A673 (cell line): ENCODE results near the gene CHRD. TPM values are rescaled to one million over a fixed set of nuclear protein-coding genes. Genes with fewer than 3 reads are reported as not detected.

Experiments
- BruUV-seq: library from RNA; stranded (reverse); fragments of 400-500 nt; replicated peaks from 2 replicates; lab custom pipeline; 2021; lab: Mats Ljungman, UMichigan
- CTCF ChIA-PET: fragments of 300-600 bp; sonication (Branson Sonifier 250); formaldehyde crosslinking; loops from one replicate; lab custom pipeline; 2022; ENCODE audit warnings: antibody characterized with exemption; lab: Charles Lee
- POLR2A ChIA-PET: fragments of 300-600 bp; sonication (Branson Sonifier 250); formaldehyde crosslinking; loops from one replicate; lab custom pipeline; 2022; ENCODE audit warnings: antibody characterized with exemption; ENCODE audit not compliant: low non-redundant PET; lab: Charles Lee
- DNase-seq: peaks from one replicate; pipeline ENCODE4 v3.0.0-alpha.2; 2015; ENCODE audit warnings: low spot score
- H3K27ac ChIP-seq: fragments of 200-600 bp; sonication (generic); 2 replicates; pipeline ENCODE4 v1.5.1; 2016; ENCODE audit warnings: mixed run types, low read depth, mild to moderate bottlenecking, mixed read lengths, antibody characterized with exemption, low read length; ENCODE audit not compliant: poor library complexity, severe bottlenecking
- H3K27me3 ChIP-seq: fragments of 200-600 bp; sonication (generic); replicated peaks from 2 replicates; pipeline ENCODE4 v1.6.1; 2017; ENCODE audit warnings: mixed run types, low read depth, mild to moderate bottlenecking, mixed read lengths, antibody characterized with exemption, low read length; ENCODE audit not compliant: insufficient read depth, poor library complexity
- H3K36me3 ChIP-seq: fragments of 200-600 bp; sonication (generic); 2 replicates; pipeline ENCODE4 v1.6.1; 2016; ENCODE audit warnings: mixed run types, mild to moderate bottlenecking, mixed read lengths, antibody characterized with exemption, low read length; ENCODE audit not compliant: insufficient read depth, poor library complexity, severe bottlenecking
- H3K4me1 ChIP-seq: fragments of 200-600 bp; sonication (generic); 2 replicates; pipeline ENCODE4 v1.6.1; 2017; ENCODE audit warnings: mixed run types, mild to moderate bottlenecking, mixed read lengths, antibody characterized with exemption, low read length; ENCODE audit not compliant: insufficient read depth, poor library complexity, severe bottlenecking
- H3K4me3 ChIP-seq: fragments of 200-600 bp; sonication (generic); 2 replicates; pipeline ENCODE4 v1.5.1; 2016; ENCODE audit warnings: low read depth, mixed run types, mild to moderate bottlenecking, mixed read lengths, low read length; ENCODE audit not compliant: poor library complexity, severe bottlenecking
- H3K9me3 ChIP-seq: fragments of 200-600 bp; sonication (generic); 2 replicates; pipeline ENCODE4 v1.6.1; 2016; ENCODE audit warnings: mixed run types, low read depth, mild to moderate bottlenecking, mixed read lengths, antibody characterized with exemption, low read length; ENCODE audit not compliant: poor library complexity, severe bottlenecking
- EZH2 ChIP-seq: fragments of 200-600 bp; sonication (generic); IDR thresholded peaks from 2 replicates; pipeline ENCODE4 v1.6.1; 2017; ENCODE audit warnings: borderline replicate concordance, low read depth, mild to moderate bottlenecking, mixed read lengths, antibody characterized with exemption, low read length; ENCODE audit not compliant: poor library complexity, severe bottlenecking
- intact Hi-C: fragments of 100-400 bp; cut with micrococcal nuclease; formaldehyde crosslinking; loops from one replicate; pipeline ENCODE4 v1.10.0; 2022; ENCODE audit not compliant: unreplicated experiment
- total RNA-seq: library from RNA; stranded (reverse); gene quantifications from 2 replicates; pipeline ENCODE4 v1.2.3, GENCODE V29; 2021
- TF ChIP-seq, protein P1 (sequence below): fragments of 300-800, 200-600 bp; sonication (generic); conservative IDR thresholded peaks from 2 replicates; pipeline ENCODE4 v1.5.1; 2017; ENCODE audit warnings: low read depth, mild to moderate bottlenecking, antibody characterized with exemption, low read length, moderate library complexity, mixed read lengths

CHRD gene
- total RNA-seq, 1 experiment from 2014 or later, result 0.06 TPM

DNA sequence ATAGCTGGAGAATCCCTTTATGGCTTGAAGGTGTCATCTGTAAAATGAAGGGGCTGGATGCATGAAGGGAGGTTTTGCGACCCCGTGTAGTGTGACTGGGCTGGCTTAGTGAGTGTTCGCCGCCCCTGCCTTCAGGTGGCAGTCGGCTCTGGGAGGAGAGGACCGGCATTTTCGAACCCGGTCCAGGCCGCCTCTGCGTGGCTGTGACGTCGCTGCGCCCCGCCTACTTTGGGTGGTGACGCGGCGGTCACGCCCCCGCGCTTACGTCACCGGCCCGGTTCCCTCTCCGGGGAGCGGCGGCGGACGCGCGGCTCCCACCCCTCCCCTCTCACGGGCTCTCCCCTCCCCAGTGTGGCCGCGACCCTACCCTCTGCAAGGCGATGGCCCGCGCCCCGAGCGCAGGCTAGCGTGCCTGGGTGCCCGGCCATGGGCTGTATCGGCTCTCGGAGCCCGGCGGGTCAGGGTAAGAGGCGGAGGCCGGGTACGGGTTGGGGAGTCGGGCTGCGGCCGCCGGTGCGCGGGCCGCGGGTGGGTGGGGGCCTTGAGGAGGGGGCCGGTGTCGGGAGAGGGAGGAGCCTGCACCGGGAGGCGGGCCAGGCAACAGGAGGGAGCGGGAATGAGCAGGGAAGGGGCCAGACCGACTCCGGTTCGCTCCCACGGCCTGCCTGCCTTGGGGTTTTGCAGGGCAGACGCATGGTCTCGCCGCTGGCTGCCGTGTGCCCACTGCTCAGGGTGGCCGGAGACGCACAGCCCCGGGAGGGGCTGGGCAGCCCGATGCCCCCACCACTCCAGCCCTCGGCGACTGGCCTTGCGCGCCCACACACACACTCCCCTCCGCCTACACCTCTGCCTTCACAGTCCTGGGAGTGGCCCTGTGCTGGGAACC is 44.0 kb upstream of the CHRD start:
- POLR2A ChIA-PET, result no interaction called here
- Histone ChIP-seq H3K27ac (peak overlapping the region; percentile 95), H3K4me3 (peak overlapping the region; percentile 90), H3K36me3 (peaks cover 43% of the 10 kb centered on the region), H3K27me3 (no peaks in the 10 kb centered on the region), H3K9me3 (no peaks in the 10 kb centered on the region), H3K4me1 (peaks cover 30% of the 10 kb centered on the region)
- no TSS peak for BruUV-seq
- TF ChIP-seq EZH2, result no peak
- TF ChIP-seq, protein P1, sequence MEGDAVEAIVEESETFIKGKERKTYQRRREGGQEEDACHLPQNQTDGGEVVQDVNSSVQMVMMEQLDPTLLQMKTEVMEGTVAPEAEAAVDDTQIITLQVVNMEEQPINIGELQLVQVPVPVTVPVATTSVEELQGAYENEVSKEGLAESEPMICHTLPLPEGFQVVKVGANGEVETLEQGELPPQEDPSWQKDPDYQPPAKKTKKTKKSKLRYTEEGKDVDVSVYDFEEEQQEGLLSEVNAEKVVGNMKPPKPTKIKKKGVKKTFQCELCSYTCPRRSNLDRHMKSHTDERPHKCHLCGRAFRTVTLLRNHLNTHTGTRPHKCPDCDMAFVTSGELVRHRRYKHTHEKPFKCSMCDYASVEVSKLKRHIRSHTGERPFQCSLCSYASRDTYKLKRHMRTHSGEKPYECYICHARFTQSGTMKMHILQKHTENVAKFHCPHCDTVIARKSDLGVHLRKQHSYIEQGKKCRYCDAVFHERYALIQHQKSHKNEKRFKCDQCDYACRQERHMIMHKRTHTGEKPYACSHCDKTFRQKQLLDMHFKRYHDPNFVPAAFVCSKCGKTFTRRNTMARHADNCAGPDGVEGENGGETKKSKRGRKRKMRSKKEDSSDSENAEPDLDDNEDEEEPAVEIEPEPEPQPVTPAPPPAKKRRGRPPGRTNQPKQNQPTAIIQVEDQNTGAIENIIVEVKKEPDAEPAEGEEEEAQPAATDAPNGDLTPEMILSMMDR, result 0 out of 2 replicates have a peak, but pooled peaks have one; percentile 8
- DNase-seq, result peak; percentile 84
- CTCF ChIA-PET, result no interaction called here
- intact Hi-C loops, result no loop called here

DNA sequence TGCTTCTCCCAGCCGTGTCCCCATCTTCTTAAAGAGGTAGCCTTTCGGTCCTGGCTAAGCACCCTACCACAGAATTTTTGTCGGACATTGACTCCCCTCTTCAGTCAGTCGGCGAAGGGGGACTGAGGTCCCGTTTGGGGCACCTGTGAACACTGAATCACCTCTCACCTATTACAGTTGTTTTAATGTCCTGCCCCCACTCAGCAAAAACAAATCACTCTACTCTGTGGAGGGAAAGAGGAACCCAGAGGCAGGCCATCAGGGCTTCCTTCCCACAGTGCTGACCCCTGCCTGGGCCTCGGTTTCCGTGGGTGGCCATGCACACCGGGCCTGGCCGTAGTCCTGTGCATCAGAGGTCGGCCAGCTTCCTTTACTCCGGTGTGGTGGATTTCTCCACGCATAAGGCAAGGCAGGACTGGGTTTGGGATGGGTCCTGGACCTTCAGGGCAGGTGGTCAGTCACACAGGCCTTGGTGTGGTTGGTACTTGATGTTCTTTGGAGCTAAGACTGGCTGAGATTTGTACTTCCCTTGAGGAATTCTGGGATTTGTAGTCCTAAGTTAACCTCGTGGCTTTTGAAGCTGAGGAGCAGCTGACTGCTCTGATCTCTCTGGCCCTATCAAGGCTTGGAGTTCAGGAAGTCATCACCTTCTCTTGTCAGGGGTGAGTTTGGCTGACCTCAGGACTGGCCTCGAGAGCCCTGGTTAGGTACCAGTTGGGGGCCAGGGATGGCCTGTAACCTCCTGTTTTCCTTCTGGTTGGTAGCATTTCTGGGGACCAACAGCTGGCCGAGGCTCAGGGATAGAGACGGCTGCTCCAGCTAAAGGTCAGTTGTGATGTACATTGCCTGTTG is 43.1 kb upstream of the CHRD start:
- no peaks in the 10 kb centered on the region for H3K9me3 ChIP-seq
- H3K27ac ChIP-seq, result peak overlapping the region; percentile 95
- BruUV-seq, result no TSS peak
- peaks cover 34% of the 10 kb centered on the region for H3K36me3 ChIP-seq
- ChIA-PET POLR2A (no interaction called here), CTCF (no interaction called here)
- intact Hi-C loops, result no loop called here
- H3K4me1 ChIP-seq, result peaks cover 30% of the 10 kb centered on the region
- TF ChIP-seq, protein P1, result no peak
- TF ChIP-seq EZH2, result no peak
- no peaks in the 10 kb centered on the region for H3K27me3 ChIP-seq
- DNase-seq, result peak; percentile 59
- peak overlapping the region; percentile 90 for H3K4me3 ChIP-seq

DNA sequence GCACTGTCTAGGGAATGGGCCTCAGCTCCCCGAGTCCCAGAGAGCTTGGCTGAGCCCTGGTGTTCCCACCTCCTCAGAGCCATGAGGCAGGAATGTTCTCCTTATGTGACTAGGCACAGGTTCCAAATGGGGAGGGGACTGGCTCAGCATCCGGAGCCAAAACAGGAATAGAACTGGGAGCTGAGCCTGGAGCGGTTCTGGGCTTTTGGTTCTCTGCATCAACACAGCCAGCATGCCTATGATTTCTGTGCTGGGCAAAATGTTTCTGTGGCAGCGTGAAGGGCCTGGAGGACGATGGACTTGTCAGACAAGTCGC is 42.5 kb upstream of the CHRD start, which contains the start of gene FAM131A:
Gene FAM131A, plus strand, starts transcription at position 202 of the 316 bp plus-strand sequence. Its CDS starts 31 bp downstream, at position 233.
- no TSS peak for BruUV-seq
- no peak for DNase-seq
- peak within 1 kb of the TSS; percentile 95 for H3K27ac ChIP-seq
- ChIA-PET CTCF (no interaction called here), POLR2A (no interaction called here)
- H3K36me3 ChIP-seq, result peaks cover 29% of the 10 kb centered on the region
- intact Hi-C loops, result no loop called here
- peaks cover 30% of the 10 kb centered on the region for H3K4me1 ChIP-seq
- H3K27me3 ChIP-seq, result no peaks in the 10 kb centered on the region
- H3K9me3 ChIP-seq, result no peaks in the 10 kb centered on the region
- peak within 1 kb of the TSS; percentile 90 for H3K4me3 ChIP-seq
- TF ChIP-seq, protein P1, result no peak
- TF ChIP-seq EZH2, result no peak
